Subcutaneous adipose tissue (tissue), 4 donors: ENCODE results near the gene ZNF618. TPM values are rescaled to one million over a fixed set of nuclear protein-coding genes. Genes with fewer than 3 reads are reported as not detected.

Source experiments
- total RNA-seq, 4 donors: library from RNA; depleted of rRNA; stranded (reverse); fragments of >200 nt; gene quantifications; one replicate each; pipeline ENCODE4 v1.1.0, GENCODE V29; 2016
- TF ChIP-seq, protein P1 (sequence below): fragments of 450-650 bp; IDR thresholded peaks from one replicate; pipeline ENCODE4 v1.5.1; 2016; ENCODE audit warnings: low read depth, mild to moderate bottlenecking, control low read depth, antibody characterized with exemption, moderate library complexity

Gene ZNF618
- total RNA-seq, 4 donors from 2014 or later: 3.7 to 7.7 (median 4.4) TPM

DNA sequence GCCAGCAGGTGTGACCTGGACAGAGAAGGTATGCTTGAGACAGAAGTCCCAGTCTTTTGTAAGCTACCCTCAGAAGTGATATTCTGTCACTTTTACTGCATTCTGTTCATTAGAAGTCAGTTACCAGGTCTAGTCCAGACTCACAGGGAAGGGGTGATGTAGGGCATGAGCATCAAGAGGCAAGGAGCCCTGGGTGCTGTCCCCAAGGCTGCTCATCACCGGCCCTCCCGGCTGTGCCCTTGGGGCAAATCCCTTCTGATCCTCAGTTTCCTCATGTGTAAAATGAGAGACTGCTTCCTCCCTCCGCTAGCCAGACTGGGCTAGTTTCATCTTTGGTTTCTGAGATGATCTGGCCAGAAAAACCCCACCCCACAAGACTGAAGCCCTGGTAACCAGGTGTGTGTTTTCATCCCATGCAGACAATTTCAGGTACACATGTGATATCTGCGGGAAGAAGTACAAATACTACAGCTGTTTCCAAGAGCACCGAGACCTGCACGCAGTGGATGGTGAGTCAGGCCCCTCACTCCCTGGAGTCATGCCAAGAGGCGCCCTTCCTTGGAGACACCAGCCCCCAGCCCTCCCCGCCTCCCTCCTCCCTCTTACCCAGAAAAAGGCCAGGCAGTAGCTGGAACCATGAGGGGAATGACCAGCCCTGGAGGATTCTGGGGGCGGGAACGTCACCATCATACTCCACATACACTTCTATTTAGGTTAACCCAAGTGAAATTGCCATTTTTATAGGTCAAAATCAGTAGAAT is 131.0 kb downstream of the ZNF618 start:
- TF ChIP-seq, protein P1, sequence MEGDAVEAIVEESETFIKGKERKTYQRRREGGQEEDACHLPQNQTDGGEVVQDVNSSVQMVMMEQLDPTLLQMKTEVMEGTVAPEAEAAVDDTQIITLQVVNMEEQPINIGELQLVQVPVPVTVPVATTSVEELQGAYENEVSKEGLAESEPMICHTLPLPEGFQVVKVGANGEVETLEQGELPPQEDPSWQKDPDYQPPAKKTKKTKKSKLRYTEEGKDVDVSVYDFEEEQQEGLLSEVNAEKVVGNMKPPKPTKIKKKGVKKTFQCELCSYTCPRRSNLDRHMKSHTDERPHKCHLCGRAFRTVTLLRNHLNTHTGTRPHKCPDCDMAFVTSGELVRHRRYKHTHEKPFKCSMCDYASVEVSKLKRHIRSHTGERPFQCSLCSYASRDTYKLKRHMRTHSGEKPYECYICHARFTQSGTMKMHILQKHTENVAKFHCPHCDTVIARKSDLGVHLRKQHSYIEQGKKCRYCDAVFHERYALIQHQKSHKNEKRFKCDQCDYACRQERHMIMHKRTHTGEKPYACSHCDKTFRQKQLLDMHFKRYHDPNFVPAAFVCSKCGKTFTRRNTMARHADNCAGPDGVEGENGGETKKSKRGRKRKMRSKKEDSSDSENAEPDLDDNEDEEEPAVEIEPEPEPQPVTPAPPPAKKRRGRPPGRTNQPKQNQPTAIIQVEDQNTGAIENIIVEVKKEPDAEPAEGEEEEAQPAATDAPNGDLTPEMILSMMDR: no peak

GRCh38 chr9:114007991-114008666 is 132.0 kb downstream of the ZNF618 start:
- TF ChIP-seq, protein P1: no peak

- TF ChIP-seq, protein P1: no peak
These were observed 132.7 kb downstream of the ZNF618 start for GRCh38 chr9:114008667-114009410.

- TF ChIP-seq, protein P1: no peak
These were observed 135.2 kb downstream of the ZNF618 start for GRCh38 chr9:114011313-114011712.

- TF ChIP-seq, protein P1: no peak
These were observed 136.0 kb downstream of the ZNF618 start for GRCh38 chr9:114012126-114012525.

GRCh38 chr9:114014044-114014443 is 137.9 kb downstream of the ZNF618 start:
- TF ChIP-seq, protein P1: no peak

DNA sequence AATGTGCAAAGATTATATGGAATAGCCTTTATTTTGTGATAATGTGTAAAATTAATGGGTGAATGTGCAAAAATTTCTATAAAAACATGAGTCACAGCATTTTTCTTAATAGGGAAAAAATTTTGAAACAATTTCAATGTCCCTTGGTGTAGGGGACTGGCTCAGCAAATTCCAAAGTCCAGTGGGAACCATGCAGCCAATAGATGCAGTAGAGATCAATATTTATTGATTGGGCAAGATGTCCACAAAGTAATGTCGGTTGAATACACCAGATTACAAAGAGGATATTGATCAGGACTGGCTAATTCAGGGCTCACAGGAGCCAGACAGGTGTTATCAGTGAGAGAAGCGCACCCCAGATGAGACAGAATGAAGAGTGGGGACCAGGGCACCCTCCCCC is 139.5 kb downstream of the ZNF618 start:
- TF ChIP-seq, protein P1: no peak
